Mesenchymal stem cell (in vitro differentiated cells and primary cell): Measurements from ENCODE around the gene SF3B2.

Source experiments
- DNase-seq: peaks from one replicate; pipeline ENCODE4 v3.0.0-alpha.2; 2013
- H2AFZ ChIP-seq: one replicate; pipeline ENCODE4 v1.6.1; 2013; ENCODE audit warnings: low read depth, mild to moderate bottlenecking, control low read depth, inconsistent platforms, low read length, moderate library complexity
- H2AK5ac ChIP-seq: 2 replicates; pipeline ENCODE4 v1.6.1; 2013; ENCODE audit warnings: low read length, moderate library complexity, mild to moderate bottlenecking, inconsistent platforms; ENCODE audit not compliant: severe bottlenecking
- H2BK120ac ChIP-seq: one replicate; pipeline ENCODE4 v1.6.1; 2013; ENCODE audit warnings: low read depth, mild to moderate bottlenecking, inconsistent platforms, low read length, moderate library complexity
- H2BK12ac ChIP-seq, 2 experiments: one replicate each; pipeline ENCODE4 v1.6.1; 2013; ENCODE audit warnings: inconsistent platforms in 2 of 2, low read length in 2 of 2, mild to moderate bottlenecking in 2 of 2, moderate library complexity in 2 of 2, control low read depth in 1 of 2
- H2BK15ac ChIP-seq: one replicate; pipeline ENCODE4 v1.6.1; 2013; ENCODE audit warnings: mild to moderate bottlenecking, low read depth, inconsistent platforms; ENCODE audit not compliant: poor library complexity, severe bottlenecking
- H2BK5ac ChIP-seq: 2 replicates; pipeline ENCODE4 v1.6.1; 2013; ENCODE audit warnings: low read depth, mild to moderate bottlenecking, low read length, control low read depth, inconsistent platforms; ENCODE audit not compliant: poor library complexity, severe bottlenecking
- H3K14ac ChIP-seq, 2 experiments: one replicate each; pipeline ENCODE4 v1.6.1; 2013; ENCODE audit warnings: inconsistent platforms in 2 of 2, low read length in 2 of 2, control low read depth in 1 of 2, mild to moderate bottlenecking in 1 of 2, moderate library complexity in 1 of 2
- H3K18ac ChIP-seq, 2 experiments: one replicate each; pipeline ENCODE4 v1.6.1; 2013; ENCODE audit warnings: inconsistent platforms in 2 of 2, low read length in 2 of 2, control low read depth in 1 of 2, low read depth in 1 of 2, mild to moderate bottlenecking in 1 of 2
- H3K23ac ChIP-seq, 2 experiments: one replicate each; pipeline ENCODE4 v1.6.1; 2013; ENCODE audit warnings: inconsistent platforms in 2 of 2, low read length in 2 of 2, mild to moderate bottlenecking in 2 of 2, moderate library complexity in 2 of 2, control low read depth in 1 of 2
- H3K27ac ChIP-seq: 2 replicates; pipeline ENCODE4 v1.5.1; 2013; ENCODE audit warnings: mild to moderate bottlenecking, moderate library complexity, low read length, control low read depth, inconsistent platforms; ENCODE audit not compliant: poor library complexity, severe bottlenecking
- H3K27me3 ChIP-seq, 2 experiments: 2 replicates each; pipeline versions ENCODE4 v1.6.1 to v1.7.0; 2013; ENCODE audit warnings: low read length in 2 of 2, mild to moderate bottlenecking in 2 of 2, moderate library complexity in 2 of 2, control low read depth in 1 of 2, inconsistent platforms in 1 of 2; ENCODE audit not compliant: control insufficient read depth in 1 of 2, insufficient read depth in 1 of 2
- H3K36me3 ChIP-seq, 2 experiments: 2 replicates each; pipeline versions ENCODE4 v1.6.1 to v1.7.0; 2013; ENCODE audit warnings: low read length in 2 of 2, control low read depth in 1 of 2, inconsistent platforms in 1 of 2, low read depth in 1 of 2, mild to moderate bottlenecking in 1 of 2; ENCODE audit not compliant: insufficient read depth in 2 of 2, control insufficient read depth in 1 of 2
- H3K4ac ChIP-seq, 2 experiments: one replicate each; pipeline ENCODE4 v1.6.1; 2013; ENCODE audit warnings: inconsistent platforms in 2 of 2, low read length in 2 of 2, mild to moderate bottlenecking in 2 of 2, moderate library complexity in 2 of 2, control low read depth in 1 of 2, low read depth in 1 of 2
- H3K4me1 ChIP-seq: 2 replicates; pipeline ENCODE4 v1.6.1; 2013; ENCODE audit warnings: low read depth, low read length, control low read depth; ENCODE audit not compliant: control insufficient read depth, insufficient read depth
- H3K4me2 ChIP-seq: 2 replicates; pipeline ENCODE4 v1.6.1; 2013; ENCODE audit warnings: low read length, mild to moderate bottlenecking, inconsistent platforms; ENCODE audit not compliant: poor library complexity, severe bottlenecking
- H3K4me3 ChIP-seq, 2 experiments: 2 replicates each; pipeline versions ENCODE4 v1.5.1 to v1.7.0; 2013; ENCODE audit warnings: low read length in 2 of 2, mild to moderate bottlenecking in 2 of 2, control low read depth in 1 of 2, low read depth in 1 of 2; ENCODE audit not compliant: insufficient read depth in 1 of 2
- H3K79me1 ChIP-seq: replicated peaks from 2 replicates; pipeline ENCODE4 v1.6.1; 2013; ENCODE audit warnings: mild to moderate bottlenecking, control low read depth, low read length, inconsistent platforms; ENCODE audit not compliant: poor library complexity, severe bottlenecking
- H3K9ac ChIP-seq: 2 replicates; pipeline ENCODE4 v1.7.0; 2013; ENCODE audit warnings: mild to moderate bottlenecking, low read length, moderate library complexity
- H3K9me3 ChIP-seq: 2 replicates; pipeline ENCODE4 v1.7.0; 2013; ENCODE audit warnings: mild to moderate bottlenecking, low read length; ENCODE audit not compliant: control insufficient read depth
- H4K8ac ChIP-seq: one replicate; pipeline ENCODE4 v1.6.1; 2013; ENCODE audit warnings: inconsistent platforms, mild to moderate bottlenecking, low read length, moderate library complexity
- H4K91ac ChIP-seq: one replicate; pipeline ENCODE4 v1.6.1; 2013; ENCODE audit warnings: mild to moderate bottlenecking, low read length, inconsistent platforms
- WGBS: methylation state at CpG from one replicate; pipeline ENCODE4 v1.1.7; 2013; ENCODE audit warnings: mixed read lengths; 5-methylcytosine and 5-hydroxymethylcytosine counted together

SF3B2 gene

DNA sequence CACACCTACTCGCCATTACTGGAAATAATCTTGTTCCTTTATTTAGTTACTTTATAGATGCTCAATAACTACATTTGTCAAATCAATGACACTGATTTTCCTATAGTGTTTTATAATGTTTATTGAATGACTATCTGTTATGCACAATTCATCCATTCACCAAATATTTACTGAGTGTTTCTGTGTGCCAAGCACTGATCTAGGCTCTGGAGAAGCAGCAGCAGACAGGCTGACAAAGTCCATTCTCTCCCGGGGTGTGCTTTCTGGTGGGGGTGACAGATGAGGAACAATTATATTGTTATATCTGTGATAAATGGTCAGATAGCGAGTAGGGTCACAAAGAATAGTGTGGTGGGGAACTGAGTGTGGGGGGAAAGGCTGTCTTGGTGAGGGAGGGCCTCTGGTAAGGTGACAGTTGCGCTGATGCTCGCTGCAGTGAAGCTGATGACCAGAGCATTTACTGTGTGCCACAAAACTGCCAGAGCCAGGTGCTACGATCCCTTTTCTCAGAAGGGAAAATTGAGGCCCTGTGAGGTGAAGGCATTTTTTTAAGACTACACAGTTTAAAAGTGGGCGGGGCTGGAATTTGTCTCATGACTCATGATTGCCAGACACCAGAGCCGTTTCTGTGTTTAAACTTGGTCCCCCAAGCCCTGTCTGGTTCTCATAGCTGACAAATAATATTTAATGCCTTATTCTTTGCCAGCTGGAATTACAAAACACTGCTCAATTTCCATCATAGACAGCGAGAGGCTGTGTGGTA lies 28.1 kb downstream of the SF3B2 start:
- Histone ChIP-seq H3K27me3 (no peaks in the 10 kb centered on the region), H2BK5ac (no peak overlapping the region), H3K36me3 (peaks cover 3 to 14% of the 10 kb centered on the region in 2 experiments), H2AFZ (no peak overlapping the region), H2BK15ac (no peak overlapping the region), H2BK12ac (peak overlapping the region in 1 of 2 experiments; percentile 98), H4K8ac (no peak overlapping the region), H2BK120ac (no peak overlapping the region), H3K18ac (peak overlapping the region in 1 of 2 experiments; percentile 75), H4K91ac (peak overlapping the region; percentile 75), H3K27ac (peak overlapping the region; percentile 41), H3K4ac (no peak overlapping the region), H3K79me1 (peaks cover 21% of the 10 kb centered on the region), H3K4me2 (no peak overlapping the region), H2AK5ac (no peak overlapping the region), H3K9me3 (no peaks in the 10 kb centered on the region), H3K4me3 (no peak overlapping the region), H3K14ac (no peak overlapping the region), H3K9ac (peak overlapping the region; percentile 3), H3K23ac (no peak overlapping the region), H3K4me1 (peaks cover 12% of the 10 kb centered on the region)
- DNase-seq: peak; percentile 90
- WGBS: 64% methylated on average over 7 of the region's 9 CpGs

- H3K79me1 ChIP-seq: peaks cover 24% of the 10 kb centered on the region
- no peaks in the 10 kb centered on the region for H3K27me3 ChIP-seq
- no peak overlapping the region for H2AFZ ChIP-seq
- H3K36me3 ChIP-seq: peaks cover 0 to 10% of the 10 kb centered on the region in 2 experiments
- H2AK5ac ChIP-seq: no peak overlapping the region
- H2BK120ac ChIP-seq: no peak overlapping the region
- no peak overlapping the region for H4K91ac ChIP-seq
- H3K9me3 ChIP-seq: no peaks in the 10 kb centered on the region
- no peak overlapping the region for H2BK5ac ChIP-seq
- H3K4me3 ChIP-seq: no peak overlapping the region
- 47% methylated on average over 4 of the region's 5 CpGs for WGBS
- no peak overlapping the region for H3K27ac ChIP-seq
- peak overlapping the region; percentile 27 for H4K8ac ChIP-seq
- H3K4ac ChIP-seq: no peak overlapping the region
- H3K4me1 ChIP-seq: peaks cover 12% of the 10 kb centered on the region
- H3K9ac ChIP-seq: no peak overlapping the region
- peak overlapping the region in 1 of 2 experiments; percentile 43 for H3K18ac ChIP-seq
- H2BK12ac ChIP-seq: no peak overlapping the region
- H3K4me2 ChIP-seq: peak overlapping the region; percentile 34
- H3K23ac ChIP-seq: no peak overlapping the region
- H2BK15ac ChIP-seq: no peak overlapping the region
- H3K14ac ChIP-seq: no peak overlapping the region
- peak; percentile 42 for DNase-seq
Observed at GRCh38 chr11:66081505-66081904, 29.3 kb downstream of the SF3B2 start.

GRCh38 chr11:66082946-66083698 lies 31.0 kb downstream of the SF3B2 start:
- no peak overlapping the region for H2BK12ac ChIP-seq
- no peak overlapping the region for H3K18ac ChIP-seq
- 100% methylated on average over 2 of the region's 4 CpGs for WGBS

DNA sequence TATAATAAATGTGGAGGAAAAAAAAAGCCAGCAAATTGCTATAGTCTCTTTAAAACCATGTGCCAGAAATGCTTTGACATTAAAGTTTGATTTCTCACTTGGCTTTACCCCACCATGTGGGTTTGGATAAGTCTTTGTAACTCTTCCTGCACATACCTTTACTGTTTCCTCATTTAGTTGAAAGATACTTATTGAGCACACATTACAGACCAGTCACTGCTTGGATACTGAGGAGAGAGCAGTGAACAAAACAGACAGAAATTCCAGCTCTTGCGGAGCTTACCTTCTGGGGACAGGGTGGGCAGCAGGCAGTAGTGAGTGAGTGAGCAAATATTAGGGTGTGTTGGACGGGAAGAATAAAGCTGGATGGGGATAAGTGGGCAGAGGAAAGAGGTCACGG lies 31.6 kb downstream of the SF3B2 start:
- no peak overlapping the region for H2BK5ac ChIP-seq
- H3K4me1 ChIP-seq: peaks cover 10% of the 10 kb centered on the region
- H2BK12ac ChIP-seq: peak overlapping the region in 1 of 2 experiments; percentile 96
- H4K91ac ChIP-seq: no peak overlapping the region
- H3K9me3 ChIP-seq: no peaks in the 10 kb centered on the region
- H3K9ac ChIP-seq: no peak overlapping the region
- H3K27ac ChIP-seq: no peak overlapping the region
- H3K23ac ChIP-seq: no peak overlapping the region
- H3K4ac ChIP-seq: no peak overlapping the region
- H2AFZ ChIP-seq: no peak overlapping the region
- H3K4me2 ChIP-seq: no peak overlapping the region
- H3K27me3 ChIP-seq: no peaks in the 10 kb centered on the region
- no peak overlapping the region for H2BK15ac ChIP-seq
- H3K14ac ChIP-seq: no peak overlapping the region
- H3K18ac ChIP-seq: no peak overlapping the region
- H3K4me3 ChIP-seq: no peak overlapping the region
- H2BK120ac ChIP-seq: no peak overlapping the region
- peaks cover 0 to 3% of the 10 kb centered on the region in 2 experiments for H3K36me3 ChIP-seq
- WGBS: 96% methylated on average over 3 of the region's 3 CpGs
- H3K79me1 ChIP-seq: peaks cover 23% of the 10 kb centered on the region
- peak overlapping the region; percentile 6 for H4K8ac ChIP-seq
- H2AK5ac ChIP-seq: no peak overlapping the region
- DNase-seq: no peak

More at GRCh38 chr11:66082946-66083698, 31.0 kb downstream of the SF3B2 start:
- H3K4ac ChIP-seq: no peak overlapping the region
- no peak overlapping the region for H4K91ac ChIP-seq
- H4K8ac ChIP-seq: no peak overlapping the region
- H3K23ac ChIP-seq: no peak overlapping the region
- no peaks in the 10 kb centered on the region for H3K27me3 ChIP-seq
- no peak overlapping the region for H3K14ac ChIP-seq
- H3K4me1 ChIP-seq: peaks cover 10% of the 10 kb centered on the region
- H3K4me2 ChIP-seq: no peak overlapping the region
- H3K4me3 ChIP-seq: no peak overlapping the region
- H3K79me1 ChIP-seq: peaks cover 23% of the 10 kb centered on the region
- no peak overlapping the region for H2BK120ac ChIP-seq
- no peak overlapping the region for H2AK5ac ChIP-seq
- H3K9me3 ChIP-seq: no peaks in the 10 kb centered on the region
- peak; percentile 44 for DNase-seq
- H2BK15ac ChIP-seq: no peak overlapping the region
- H3K9ac ChIP-seq: no peak overlapping the region
- peaks cover 0 to 3% of the 10 kb centered on the region in 2 experiments for H3K36me3 ChIP-seq
- no peak overlapping the region for H2BK5ac ChIP-seq
- H3K27ac ChIP-seq: peak overlapping the region; percentile 13
- H2AFZ ChIP-seq: no peak overlapping the region
